DOHH2 (cell line): ENCODE data around the gene LAMA2.

Experiments
- CTCF ChIP-seq: fragments of 200-600 bp; sonication (generic); IDR thresholded peaks from one replicate; pipeline ENCODE4 v1.5.1; 2014; ENCODE audit warnings: antibody characterized with exemption, mild to moderate bottlenecking, low read depth, low read length; ENCODE audit not compliant: poor library complexity, severe bottlenecking
- EZH2phosphoT487 ChIP-seq: fragments of 200-600 bp; sonication (generic); IDR thresholded peaks from 2 replicates; pipeline ENCODE4 v1.6.1; 2017; ENCODE audit warnings: borderline replicate concordance, mild to moderate bottlenecking, antibody characterized with exemption, low read length, moderate library complexity, mixed read lengths

- TF ChIP-seq CTCF = no peak
- no peak for TF ChIP-seq EZH2phosphoT487
These were observed 448.7 kb downstream of the LAMA2 start for GRCh38 chr6:129331450-129332138.
